ENCODE measurements around the gene TRIM8. TPM values are rescaled to one million over a fixed set of nuclear protein-coding genes. Genes with fewer than 3 reads are reported as not detected.

Gene TRIM8
- total and polyA plus RNA-seq, 2 experiments from 2014 or later = 59.8 to 130 TPM

- Histone ChIP-seq H3K4me1 (ENCODE audit: low read depth) (no peaks in the 10 kb centered on the region), H3K4me3 (no peak overlapping the region), H3K27ac (no peak overlapping the region), H3K9me3 (ENCODE audit: low read depth) (no peaks in the 10 kb centered on the region), H3K36me3 (peaks cover 25% of the 10 kb centered on the region), H3K27me3 (no peaks in the 10 kb centered on the region)
- TF ChIP-seq CTCF (IDR thresholded peaks at IDR 0.05; ENCODE audit: low read depth, low read length) = no peak
- DNase-seq (ENCODE audit: low read depth in 1 of 2, low spot score in 1 of 2) = no peak
Observed at GRCh38 chr10:102698894-102699293, 54.6 kb downstream of the TRIM8 start.

- H3K27ac ChIP-seq = no peak overlapping the region
- no peaks in the 10 kb centered on the region for H3K4me1 ChIP-seq (ENCODE audit: low read depth)
- H3K27me3 ChIP-seq = no peaks in the 10 kb centered on the region
- H3K9me3 ChIP-seq (ENCODE audit: low read depth) = no peaks in the 10 kb centered on the region
- DNase-seq (ENCODE audit: low read depth in 1 of 2, low spot score in 1 of 2) = no peak
- TF ChIP-seq CTCF (IDR thresholded peaks at IDR 0.05; ENCODE audit: low read depth, low read length) = no peak
- peaks cover 19% of the 10 kb centered on the region for H3K36me3 ChIP-seq
- H3K4me3 ChIP-seq = no peak overlapping the region
Observed at GRCh38 chr10:102701272-102701671, 57.0 kb downstream of the TRIM8 start.

GRCh38 chr10:102701796-102702195 is 57.5 kb downstream of the TRIM8 start:
- H3K9me3 ChIP-seq (ENCODE audit: low read depth) = no peaks in the 10 kb centered on the region
- no peaks in the 10 kb centered on the region for H3K27me3 ChIP-seq
- no peak overlapping the region for H3K27ac ChIP-seq
- peaks cover 15% of the 10 kb centered on the region for H3K36me3 ChIP-seq
- H3K4me3 ChIP-seq = no peak overlapping the region
- TF ChIP-seq CTCF (IDR thresholded peaks at IDR 0.05; ENCODE audit: low read depth, low read length) = no peak
- DNase-seq (ENCODE audit: low read depth in 1 of 2, low spot score in 1 of 2) = no peak
- H3K4me1 ChIP-seq (ENCODE audit: low read depth) = no peaks in the 10 kb centered on the region

GRCh38 chr10:102702742-102703141 is 58.5 kb downstream of the TRIM8 start:
- no peaks in the 10 kb centered on the region for H3K9me3 ChIP-seq (ENCODE audit: low read depth)
- peaks cover 8% of the 10 kb centered on the region for H3K36me3 ChIP-seq
- no peaks in the 10 kb centered on the region for H3K4me1 ChIP-seq (ENCODE audit: low read depth)
- H3K27me3 ChIP-seq = no peaks in the 10 kb centered on the region
- TF ChIP-seq CTCF (IDR thresholded peaks at IDR 0.05; ENCODE audit: low read depth, low read length) = no peak
- no peak for DNase-seq (ENCODE audit: low read depth in 1 of 2, low spot score in 1 of 2)
- no peak overlapping the region for H3K27ac ChIP-seq
- no peak overlapping the region for H3K4me3 ChIP-seq

GRCh38 chr10:102704915-102705314 is 60.6 kb downstream of the TRIM8 start:
- no peaks in the 10 kb centered on the region for H3K27me3 ChIP-seq

More at GRCh38 chr10:102704915-102705314, 60.6 kb downstream of the TRIM8 start:
- peak in 1 of 2 donors; percentile 40 for DNase-seq (ENCODE audit: low read depth in 1 of 2, low spot score in 1 of 2)
- H3K36me3 ChIP-seq = no peaks in the 10 kb centered on the region
- peaks cover under 1% of the 10 kb centered on the region for H3K4me1 ChIP-seq (ENCODE audit: low read depth)
- no peak for TF ChIP-seq CTCF (IDR thresholded peaks at IDR 0.05; ENCODE audit: low read depth, low read length)
- no peak overlapping the region for H3K27ac ChIP-seq
- no peak overlapping the region for H3K4me3 ChIP-seq
- H3K9me3 ChIP-seq (ENCODE audit: low read depth) = no peaks in the 10 kb centered on the region
